ENCODE data around the gene GDE1. TPM values are rescaled to one million over a fixed set of nuclear protein-coding genes. Genes with fewer than 3 reads are reported as not detected.

The GDE1 gene
- total RNA-seq, 1 donor from 2014 or later = 77.8 TPM

- no peak for DNase-seq (ENCODE audit: extremely low spot score, unreplicated experiment)
- Mint-ChIP-seq H3K27ac (ENCODE audit: unreplicated experiment) (no peak overlapping the region), H3K36me3 (ENCODE audit: unreplicated experiment) (peaks cover 19% of the 10 kb centered on the region), H3K4me3 (ENCODE audit: unreplicated experiment) (no peak overlapping the region), H3K9me3 (ENCODE audit: unreplicated experiment) (no peaks in the 10 kb centered on the region), H3K27me3 (ENCODE audit: unreplicated experiment) (no peaks in the 10 kb centered on the region), H3K4me1 (ENCODE audit: unreplicated experiment) (no peaks in the 10 kb centered on the region)
- no peak for TF ChIP-seq CTCF (IDR thresholded peaks at IDR 0.05)
Measured at GRCh38 chr16:19532601-19533000, 10.7 kb upstream of the GDE1 start.

- Mint-ChIP-seq H3K9me3 (ENCODE audit: unreplicated experiment) (no peaks in the 10 kb centered on the region), H3K27ac (ENCODE audit: unreplicated experiment) (no peak overlapping the region), H3K4me1 (ENCODE audit: unreplicated experiment) (peaks cover 14% of the 10 kb centered on the region), H3K36me3 (ENCODE audit: unreplicated experiment) (peaks cover 21% of the 10 kb centered on the region), H3K4me3 (ENCODE audit: unreplicated experiment) (no peak overlapping the region), H3K27me3 (ENCODE audit: unreplicated experiment) (no peaks in the 10 kb centered on the region)
- no peak for DNase-seq (ENCODE audit: extremely low spot score, unreplicated experiment)
- TF ChIP-seq CTCF (IDR thresholded peaks at IDR 0.05) = no peak
Measured at GRCh38 chr16:19528666-19529065, 6.8 kb upstream of the GDE1 start.

GRCh38 chr16:19527161-19527560 lies 5.3 kb upstream of the GDE1 start:
- TF ChIP-seq CTCF (IDR thresholded peaks at IDR 0.05) = no peak
- no peak overlapping the region for H3K4me3 Mint-ChIP-seq (ENCODE audit: unreplicated experiment)
- H3K9me3 Mint-ChIP-seq (ENCODE audit: unreplicated experiment) = no peaks in the 10 kb centered on the region
- H3K27ac Mint-ChIP-seq (ENCODE audit: unreplicated experiment) = no peak overlapping the region
- no peaks in the 10 kb centered on the region for H3K27me3 Mint-ChIP-seq (ENCODE audit: unreplicated experiment)
- DNase-seq (ENCODE audit: extremely low spot score, unreplicated experiment) = no peak
- peaks cover 17% of the 10 kb centered on the region for H3K4me1 Mint-ChIP-seq (ENCODE audit: unreplicated experiment)
- peaks cover 10% of the 10 kb centered on the region for H3K36me3 Mint-ChIP-seq (ENCODE audit: unreplicated experiment)

- DNase-seq (ENCODE audit: extremely low spot score, unreplicated experiment) = no peak
- Mint-ChIP-seq H3K4me3 (ENCODE audit: unreplicated experiment) (peak overlapping the region; percentile 99), H3K9me3 (ENCODE audit: unreplicated experiment) (no peaks in the 10 kb centered on the region), H3K27ac (ENCODE audit: unreplicated experiment) (peak overlapping the region; percentile 96), H3K27me3 (ENCODE audit: unreplicated experiment) (no peaks in the 10 kb centered on the region), H3K4me1 (ENCODE audit: unreplicated experiment) (peaks cover 30% of the 10 kb centered on the region), H3K36me3 (ENCODE audit: unreplicated experiment) (peaks cover 9% of the 10 kb centered on the region)
- no peak for TF ChIP-seq CTCF (IDR thresholded peaks at IDR 0.05)
Measured at GRCh38 chr16:19525385-19525723, 3.5 kb upstream of the GDE1 start.

GRCh38 chr16:19524616-19525384 lies 2.9 kb upstream of the GDE1 start:
- no peak for TF ChIP-seq CTCF (IDR thresholded peaks at IDR 0.05)
- no peak for DNase-seq (ENCODE audit: extremely low spot score, unreplicated experiment)

More at GRCh38 chr16:19524616-19525384, 2.9 kb upstream of the GDE1 start:
- H3K27me3 Mint-ChIP-seq (ENCODE audit: unreplicated experiment) = no peaks in the 10 kb centered on the region
- H3K36me3 Mint-ChIP-seq (ENCODE audit: unreplicated experiment) = peaks cover 9% of the 10 kb centered on the region
- peaks cover 35% of the 10 kb centered on the region for H3K4me1 Mint-ChIP-seq (ENCODE audit: unreplicated experiment)
- H3K9me3 Mint-ChIP-seq (ENCODE audit: unreplicated experiment) = no peaks in the 10 kb centered on the region
- H3K4me3 Mint-ChIP-seq (ENCODE audit: unreplicated experiment) = peak overlapping the region; percentile 99
- peak overlapping the region; percentile 96 for H3K27ac Mint-ChIP-seq (ENCODE audit: unreplicated experiment)

All from osteocyte (in vitro differentiated cells).